GM19025 (cell line): ENCODE data around the gene ST8SIA5.

ENCODE experiments used
- ATAC-seq: cut with Tn5 transposase; IDR thresholded peaks from one replicate; pipeline ENCODE4 v1.9.1; 2021; ENCODE audit warnings: mild to moderate bottlenecking, low read depth, moderate library complexity; ENCODE audit not compliant: unreplicated experiment

The ST8SIA5 gene

DNA sequence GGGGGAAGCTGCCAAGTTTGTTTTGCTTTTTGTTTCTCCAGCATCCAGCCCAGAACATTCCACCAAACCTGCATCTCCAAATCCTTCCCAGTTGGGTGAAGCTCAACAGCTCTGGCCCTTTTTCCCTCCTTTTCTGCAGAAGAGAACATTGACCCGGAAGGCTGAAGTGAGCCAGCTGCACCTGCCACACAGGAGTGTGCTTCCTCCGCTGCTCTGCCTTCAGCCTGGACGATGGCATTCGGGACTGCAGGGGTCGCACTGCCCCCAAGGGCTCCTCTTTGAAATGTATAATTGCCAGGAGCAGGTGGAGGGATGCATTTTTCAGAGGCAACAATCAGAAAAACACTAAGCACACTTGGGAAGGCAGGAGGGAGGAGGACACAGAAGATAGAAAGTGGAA lies 41.8 kb downstream of the ST8SIA5 start:
- no peak for ATAC-seq

- no peak for ATAC-seq
Measured at GRCh38 chr18:46712406-46712805, 44.4 kb downstream of the ST8SIA5 start.

GRCh38 chr18:46711444-46711863 lies 45.4 kb downstream of the ST8SIA5 start:
- ATAC-seq = no peak

DNA sequence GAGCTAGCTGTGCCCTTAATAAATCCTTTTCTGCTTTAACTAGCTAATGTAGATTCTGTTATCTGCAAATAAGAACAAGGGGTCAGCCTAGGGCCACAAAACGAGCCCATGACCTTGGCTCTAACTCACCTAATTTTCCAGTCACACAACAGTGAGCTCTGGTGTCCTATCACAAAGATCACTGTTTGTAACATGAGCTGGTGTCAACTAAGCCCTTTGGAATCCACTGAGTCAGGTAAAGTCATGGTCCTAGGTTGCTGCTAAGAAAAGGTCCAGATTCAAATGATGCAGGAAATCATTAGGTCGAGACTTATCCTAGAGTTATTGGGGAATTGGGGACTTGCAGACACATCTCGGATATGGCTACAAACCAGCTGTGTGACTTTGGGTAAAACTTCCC lies 49.9 kb downstream of the ST8SIA5 start:
- no peak for ATAC-seq

DNA sequence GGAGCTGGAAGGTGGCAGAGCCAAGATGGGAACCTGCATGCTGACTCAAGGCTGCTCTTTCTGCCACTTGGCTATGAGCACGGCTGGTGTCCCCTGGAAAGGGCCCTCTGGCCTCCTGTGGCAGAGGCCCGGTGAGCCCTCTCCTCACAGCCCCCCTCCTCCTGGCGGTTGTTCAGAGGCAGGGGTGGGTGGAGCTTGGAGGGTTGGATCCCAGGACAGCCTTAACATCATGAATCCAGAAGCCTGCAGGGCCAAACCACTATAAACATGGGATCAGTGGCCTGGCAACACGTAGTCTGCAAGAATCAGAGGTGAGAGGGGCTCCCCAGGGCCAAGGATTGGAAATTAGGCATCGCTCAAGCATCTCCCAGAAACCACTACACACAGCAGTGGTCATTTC lies 51.3 kb downstream of the ST8SIA5 start:
- ATAC-seq = no peak

- ATAC-seq = no peak
Measured at GRCh38 chr18:46704816-46705215, 52.0 kb downstream of the ST8SIA5 start.

DNA sequence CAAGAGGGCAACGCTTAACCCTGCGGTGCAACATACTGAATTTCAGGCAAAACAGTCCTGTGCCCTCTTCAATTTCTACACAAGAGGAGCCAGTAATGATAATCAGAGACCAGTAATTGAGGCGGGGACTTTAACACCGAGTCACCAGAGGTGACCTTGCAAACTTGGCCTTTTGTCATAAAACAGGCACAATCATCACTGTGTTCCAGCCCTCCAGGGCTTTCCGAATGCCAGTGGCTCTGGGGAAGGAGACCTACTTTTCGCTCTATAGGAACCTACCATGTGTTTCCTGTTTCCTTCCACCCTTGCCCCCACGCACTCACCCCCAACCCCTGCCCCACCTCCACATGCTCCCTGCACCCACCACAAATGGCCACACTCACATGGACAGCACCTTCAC lies 52.7 kb downstream of the ST8SIA5 start:
- ATAC-seq = no peak

- ATAC-seq = no peak
Measured at GRCh38 chr18:46702471-46702870, 54.4 kb downstream of the ST8SIA5 start.

DNA sequence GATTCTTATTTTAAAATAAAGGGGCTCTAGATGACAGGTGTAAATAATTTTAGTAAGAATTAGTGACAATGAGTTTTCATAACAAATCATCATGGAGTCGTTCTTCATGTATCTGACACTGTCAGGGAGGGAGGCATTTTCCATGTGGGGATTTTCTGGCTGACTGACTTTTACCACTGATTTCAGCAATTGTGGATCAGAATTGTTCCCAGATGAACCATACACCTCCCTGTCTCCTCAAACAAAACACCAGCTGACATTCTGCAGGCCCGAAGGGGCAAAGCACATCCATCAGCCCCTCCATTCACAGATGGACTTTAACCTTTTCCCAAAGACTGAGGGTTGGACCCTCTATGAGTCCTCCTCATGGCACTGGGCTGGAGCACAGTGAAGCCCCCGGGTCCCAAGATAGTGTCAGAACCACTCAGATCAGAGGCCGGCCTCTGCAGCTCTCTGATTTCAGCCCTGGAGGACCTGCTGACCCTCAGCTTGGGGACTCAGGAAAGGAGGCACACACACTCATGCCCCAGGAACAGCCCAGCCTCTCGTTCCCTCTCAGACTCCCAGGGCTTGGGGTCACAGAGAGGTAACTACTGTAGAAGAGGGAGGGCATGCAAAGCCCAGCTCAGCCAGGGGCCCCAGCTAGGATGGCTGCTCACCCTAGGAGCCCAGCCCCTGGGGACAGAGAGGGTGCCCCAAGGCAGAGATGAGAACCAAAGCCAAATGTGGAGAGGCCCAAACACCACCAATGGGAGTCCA lies 56.6 kb downstream of the ST8SIA5 start:
- no peak for ATAC-seq

DNA sequence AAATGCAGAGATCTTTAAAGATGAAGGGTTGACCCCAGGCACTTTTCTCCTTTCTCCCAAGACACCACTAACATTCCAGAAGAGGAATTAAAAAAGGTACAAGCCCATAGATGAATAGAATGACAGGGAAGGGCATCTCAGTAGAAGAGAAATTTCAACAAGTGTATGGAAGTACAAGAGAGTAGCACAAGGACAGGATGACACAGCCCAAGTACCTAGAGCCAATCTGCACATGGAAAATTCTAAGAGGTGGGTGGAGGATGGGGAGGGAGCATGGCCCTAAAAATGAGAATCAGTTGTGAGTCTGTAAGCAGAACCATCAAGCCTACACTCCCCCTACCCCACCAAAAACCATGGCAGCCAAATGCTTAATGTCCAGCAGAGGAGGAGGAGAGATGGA lies 60.2 kb downstream of the ST8SIA5 start:
- ATAC-seq = no peak

- ATAC-seq = no peak
Measured at GRCh38 chr18:46696268-46696667, 60.6 kb downstream of the ST8SIA5 start.

DNA sequence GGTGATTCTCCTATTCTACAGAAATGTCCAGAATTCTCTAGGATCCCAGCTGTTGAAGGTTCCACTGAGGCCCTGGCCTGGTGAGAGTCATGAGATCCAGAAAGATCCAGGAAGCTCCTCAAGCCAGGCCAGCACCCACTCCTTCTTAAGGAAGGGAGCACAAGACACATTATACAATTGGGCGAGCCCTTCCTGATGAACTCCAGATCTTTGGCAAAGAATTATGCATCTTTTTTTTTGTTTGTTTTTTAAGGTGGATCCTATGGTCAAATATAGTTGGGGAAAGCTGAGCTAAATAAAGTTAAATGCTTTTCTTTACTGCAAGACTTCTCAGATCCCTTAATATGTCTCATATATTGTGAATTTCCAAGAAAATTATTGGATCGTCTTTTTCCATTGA lies 62.9 kb downstream of the ST8SIA5 start:
- no peak for ATAC-seq

DNA sequence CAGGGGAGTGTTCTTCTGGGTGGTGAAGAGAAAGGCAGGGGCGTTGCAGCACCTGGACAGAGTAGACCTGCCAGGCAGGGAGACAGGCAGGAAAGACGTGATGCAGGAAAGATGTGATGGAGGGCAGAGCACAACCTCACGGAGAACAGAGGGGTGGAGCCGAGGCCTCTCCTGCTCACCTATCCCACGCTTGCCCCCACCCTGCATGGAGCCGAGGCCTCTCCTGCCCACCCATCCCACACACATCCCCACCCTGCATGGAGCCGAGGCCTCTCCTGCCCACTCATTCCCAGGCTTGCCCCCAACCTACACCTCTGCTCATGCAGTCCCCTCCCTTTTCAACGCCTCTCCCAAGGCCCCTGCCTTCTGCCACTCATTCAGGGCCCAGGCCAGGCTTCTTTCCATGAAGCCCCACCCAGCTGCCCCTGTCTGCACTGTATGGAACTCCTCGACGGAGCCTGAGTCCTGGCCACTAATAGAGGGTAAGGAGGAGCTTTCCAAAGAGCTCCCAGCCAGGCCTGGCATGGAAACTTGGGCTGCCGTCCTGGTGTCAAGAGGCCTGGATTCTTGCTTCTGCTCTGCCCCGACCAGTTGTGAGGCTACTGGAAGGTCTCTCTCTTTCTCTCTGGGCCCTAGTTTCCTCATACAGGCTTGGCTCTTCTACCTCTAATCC lies 67.9 kb downstream of the ST8SIA5 start:
- ATAC-seq = no peak

GRCh38 chr18:46686186-46686585 lies 70.7 kb downstream of the ST8SIA5 start:
- no peak for ATAC-seq

- ATAC-seq = no peak
Measured at GRCh38 chr18:46683252-46683651, 73.6 kb downstream of the ST8SIA5 start.

DNA sequence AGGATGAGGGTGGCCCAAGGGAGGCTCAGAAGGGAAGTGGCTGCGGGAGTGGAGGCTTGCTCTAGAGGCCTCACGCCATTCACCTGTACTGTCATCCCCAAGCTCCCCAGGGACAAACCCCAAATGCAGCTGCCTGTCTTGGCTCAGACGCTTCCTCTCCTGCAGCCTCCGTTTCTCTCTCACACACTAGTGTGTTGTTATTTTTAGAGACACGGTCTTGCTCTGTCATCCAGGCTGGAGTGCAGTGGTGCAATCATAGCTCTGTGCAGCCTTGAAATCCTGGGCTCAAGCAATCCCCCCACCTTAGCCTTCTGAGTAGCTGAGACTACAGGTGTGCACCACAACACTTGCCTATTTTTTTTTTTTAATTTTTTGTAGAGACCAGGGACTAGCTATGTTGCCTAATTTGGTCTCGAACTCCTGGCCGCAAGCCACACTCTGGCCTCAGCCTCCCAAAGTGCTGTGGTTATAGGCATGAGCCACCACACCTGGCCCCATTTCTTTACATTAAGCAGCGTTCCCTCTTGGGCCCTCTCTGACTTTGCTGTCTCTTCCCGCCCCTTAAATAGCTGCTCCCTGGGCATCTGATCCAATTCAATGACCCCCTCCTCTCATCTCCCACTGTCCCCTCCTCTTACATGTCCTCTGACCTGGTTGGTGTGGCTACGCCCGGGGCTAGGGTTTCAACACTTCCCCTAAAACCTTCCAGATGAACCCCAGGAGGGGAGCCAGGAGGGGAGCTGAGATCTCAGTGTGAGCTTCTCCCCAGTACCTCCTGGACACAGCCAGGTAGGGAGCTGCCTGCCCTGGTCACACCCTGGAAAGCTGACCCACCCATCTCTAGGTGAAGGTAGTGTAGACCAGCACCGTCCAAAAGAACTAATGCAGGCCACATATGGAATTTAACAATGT lies 75.8 kb downstream of the ST8SIA5 start:
- ATAC-seq = no peak

DNA sequence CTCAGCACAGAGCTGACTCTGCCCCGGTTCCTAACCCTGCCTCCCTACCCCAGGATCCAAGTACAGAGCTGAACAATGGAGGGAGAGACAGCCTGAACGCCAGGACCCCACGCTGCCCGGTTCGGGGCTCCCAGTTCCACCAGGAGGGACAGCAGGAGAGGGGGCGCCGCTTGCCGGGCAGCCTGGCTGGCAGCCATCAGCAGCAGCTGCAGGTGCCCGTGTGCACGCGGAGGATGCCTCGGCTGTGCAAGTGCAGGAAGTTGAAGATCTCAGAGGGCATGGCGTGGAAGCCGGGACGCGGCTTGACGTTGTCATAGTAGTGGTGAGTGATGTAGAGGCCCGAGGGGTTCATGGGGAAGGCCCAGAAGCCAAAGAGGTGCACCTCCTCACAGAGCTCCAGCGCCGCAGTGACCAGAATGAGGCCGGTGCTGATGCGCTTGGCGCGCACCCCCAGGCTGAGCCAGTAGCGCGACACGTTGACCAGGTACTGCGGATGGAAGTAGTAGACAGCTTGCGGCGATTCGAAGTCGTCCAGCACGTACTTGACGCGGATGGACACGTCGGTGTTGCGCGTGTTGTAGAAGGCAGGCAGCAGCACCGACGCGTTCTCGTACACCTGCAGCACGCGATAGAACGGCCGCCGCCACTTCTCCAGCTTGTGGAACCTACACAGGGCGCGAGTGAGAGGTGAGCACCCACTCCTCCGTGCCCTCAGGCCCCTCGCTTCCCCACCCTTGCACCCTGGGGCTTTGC lies 76.8 kb downstream of the ST8SIA5 start:
- ATAC-seq = no peak

DNA sequence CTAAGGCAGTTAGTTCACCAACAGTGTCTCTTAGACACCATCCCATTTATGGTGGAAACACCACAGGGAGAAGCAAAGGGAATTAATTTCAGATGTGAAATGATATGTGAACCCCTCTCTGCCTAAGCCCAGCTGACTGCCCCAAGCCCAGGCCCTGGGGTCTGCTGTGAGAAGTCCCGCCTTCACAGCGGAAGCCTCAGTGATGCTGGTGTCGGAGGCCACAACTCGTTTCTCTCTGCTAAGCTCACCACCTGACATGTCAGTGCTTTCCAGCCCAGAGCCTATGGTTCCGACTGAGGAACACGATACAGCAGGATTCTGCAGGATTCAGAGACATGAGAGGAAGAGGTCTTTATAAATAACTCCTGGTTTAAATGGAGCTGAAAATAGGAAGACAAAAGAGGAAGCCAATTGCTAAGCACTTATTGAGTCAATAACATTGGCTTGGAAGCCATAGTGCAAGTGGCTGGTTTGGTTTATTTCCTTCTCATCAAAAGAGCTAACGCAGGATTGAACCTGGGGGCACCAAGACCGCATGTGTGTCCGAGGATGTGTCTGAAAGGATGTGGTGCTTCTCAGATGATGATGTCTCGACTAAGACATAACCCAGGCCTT lies 78.0 kb downstream of the ST8SIA5 start:
- ATAC-seq = no peak

- ATAC-seq = no peak
Measured at GRCh38 chr18:46678041-46678440, 78.8 kb downstream of the ST8SIA5 start.

- ATAC-seq = no peak
Measured at GRCh38 chr18:46677611-46678010, 79.2 kb downstream of the ST8SIA5 start.
